Measurements from ENCODE around the gene PDE5A.
A peak's percentile ranks its signal among the peaks of the same experiment; 100 is the strongest.
"Not testable (repeated sequence)": the region's sequence is repeated elsewhere in the genome, so short reads cannot be mapped to it uniquely, and the experiment has no call there.

The PDE5A gene

GRCh38 chr4:119478446-119479179 is 150.0 kb downstream of the PDE5A start:
- H3K4me3 ChIP-seq (replicated peaks; ENCODE audit: low read depth, low read length) = no peak overlapping the region
- DNase-seq (ENCODE audit: low read depth) = no peak
- no peak for TF ChIP-seq CTCF (IDR thresholded peaks at IDR 0.05; ENCODE audit: low read length, missing control alignments)

GRCh38 chr4:119477412-119478053 is 151.1 kb downstream of the PDE5A start:
- peak; percentile 7 for DNase-seq (ENCODE audit: low read depth)
- H3K4me3 ChIP-seq (replicated peaks; ENCODE audit: low read depth, low read length) = no peak overlapping the region
- TF ChIP-seq CTCF (IDR thresholded peaks at IDR 0.05; ENCODE audit: low read length, missing control alignments) = no peak

- no peak for DNase-seq (ENCODE audit: low read depth)
- no peak for TF ChIP-seq CTCF (IDR thresholded peaks at IDR 0.05; ENCODE audit: low read length, missing control alignments)
- no peak overlapping the region for H3K4me3 ChIP-seq (replicated peaks; ENCODE audit: low read depth, low read length)
Measured at GRCh38 chr4:119471259-119471658, 157.3 kb downstream of the PDE5A start.

- not testable (repeated sequence) for H3K4me3 ChIP-seq (replicated peaks; ENCODE audit: low read depth, low read length); DNase-seq (ENCODE audit: low read depth)
Measured at GRCh38 chr4:119470737-119471063, 157.9 kb downstream of the PDE5A start.

- H3K4me3 ChIP-seq (replicated peaks; ENCODE audit: low read depth, low read length) = not testable (repeated sequence)
- DNase-seq (ENCODE audit: low read depth) = peak; percentile 65
Measured at GRCh38 chr4:119470021-119470736, 158.4 kb downstream of the PDE5A start.

GRCh38 chr4:119469039-119469438 is 159.6 kb downstream of the PDE5A start:
- not testable (repeated sequence) for H3K4me3 ChIP-seq (replicated peaks; ENCODE audit: low read depth, low read length); DNase-seq (ENCODE audit: low read depth)

- peak; percentile 15 for DNase-seq (ENCODE audit: low read depth)
- peak; percentile 10 for TF ChIP-seq CTCF (IDR thresholded peaks at IDR 0.05; ENCODE audit: low read length, missing control alignments)
- H3K4me3 ChIP-seq (replicated peaks; ENCODE audit: low read depth, low read length) = not testable (repeated sequence)
Measured at GRCh38 chr4:119462733-119463132, 165.9 kb downstream of the PDE5A start.

GRCh38 chr4:119455734-119456133 is 172.9 kb downstream of the PDE5A start:
- peak overlapping the region; percentile 44 for H3K4me3 ChIP-seq (replicated peaks; ENCODE audit: low read depth, low read length)
- DNase-seq (ENCODE audit: low read depth) = peak; percentile 48

- peak; percentile 98 for DNase-seq (ENCODE audit: low read depth)
- H3K4me3 ChIP-seq (replicated peaks; ENCODE audit: low read depth, low read length) = peak overlapping the region; percentile 63
Measured at GRCh38 chr4:119454491-119455270, 173.9 kb downstream of the PDE5A start.

- DNase-seq (ENCODE audit: low read depth) = not testable (repeated sequence)
- H3K4me3 ChIP-seq (replicated peaks; ENCODE audit: low read depth, low read length) = peak overlapping the region; percentile 63
Measured at GRCh38 chr4:119454151-119454490, 174.5 kb downstream of the PDE5A start.

- not testable (repeated sequence) for H3K4me3 ChIP-seq (replicated peaks; ENCODE audit: low read depth, low read length)
Measured at GRCh38 chr4:119453286-119453685, 175.3 kb downstream of the PDE5A start.

GRCh38 chr4:119449851-119450250 is 178.8 kb downstream of the PDE5A start:
- not testable (repeated sequence) for DNase-seq (ENCODE audit: low read depth); H3K4me3 ChIP-seq (replicated peaks; ENCODE audit: low read depth, low read length)

More at GRCh38 chr4:119453286-119453685, 175.3 kb downstream of the PDE5A start:
- DNase-seq (ENCODE audit: low read depth) = not testable (repeated sequence)
